Retinal pigment epithelial cell (primary cell): ENCODE measurements around the gene CIAPIN1.

Experiments
- DNase-seq: peaks from one replicate; pipeline ENCODE4 v3.0.0-alpha.2; 2010; ENCODE audit warnings: low read depth
- H3K4me3 ChIP-seq: 2 replicates; pipeline ENCODE4 v1.5.1; 2011; ENCODE audit warnings: mild to moderate bottlenecking, low read length, control low read depth, moderate library complexity
- CTCF ChIP-seq: conservative IDR thresholded peaks from 2 replicates; pipeline ENCODE4 v1.5.1; 2011; ENCODE audit warnings: low read depth, low read length, control low read depth, inconsistent platforms

Gene CIAPIN1

DNA sequence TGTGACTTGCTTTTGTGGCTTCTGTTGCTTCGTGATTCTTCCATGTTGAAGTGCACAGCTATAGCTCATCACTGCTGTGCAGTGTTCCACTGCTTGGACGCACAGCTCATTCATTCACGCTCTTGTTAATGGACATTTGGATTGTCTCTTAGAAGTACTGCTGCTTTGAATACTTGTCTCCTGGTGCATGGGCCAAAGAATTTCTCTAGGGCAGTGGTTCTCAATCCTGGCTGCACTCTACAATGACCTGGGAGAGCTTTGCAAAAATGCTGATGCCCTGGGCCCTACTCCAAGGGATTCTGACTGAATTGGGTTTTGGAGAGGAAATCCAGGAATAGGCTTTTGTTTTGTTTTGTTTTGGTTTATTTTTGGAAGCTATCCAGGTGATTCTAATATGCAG, 22.6 kb downstream of the CIAPIN1 start:
- DNase-seq: no peak
- H3K4me3 ChIP-seq: no peak overlapping the region
- TF ChIP-seq CTCF: no peak

DNA sequence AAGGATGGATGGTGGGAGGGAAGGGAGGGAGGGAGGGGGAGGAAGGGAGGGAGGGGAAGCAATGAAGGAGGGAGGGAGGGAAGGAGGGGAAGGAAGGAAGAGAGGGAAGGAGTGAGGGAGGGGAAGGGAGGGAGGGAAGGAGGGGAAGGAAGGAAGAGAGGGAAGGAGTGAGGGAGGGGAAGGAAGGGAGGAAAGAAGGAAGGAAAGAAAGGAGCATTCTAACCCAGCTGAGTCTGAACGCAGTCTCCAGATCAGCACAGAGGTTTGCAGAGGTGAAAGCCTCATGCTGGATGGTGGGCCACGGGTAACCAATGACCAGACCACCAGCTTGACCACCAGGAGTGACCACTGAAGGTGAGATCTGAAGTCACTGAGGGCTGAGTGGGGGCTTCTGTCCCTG, 24.0 kb downstream of the CIAPIN1 start:
- TF ChIP-seq CTCF: no peak
- no peak overlapping the region for H3K4me3 ChIP-seq
- no peak for DNase-seq

- peak; percentile 90 for TF ChIP-seq CTCF
- no peak for DNase-seq
- H3K4me3 ChIP-seq: no peak overlapping the region
Measured at GRCh38 chr16:57422026-57422944, 24.9 kb downstream of the CIAPIN1 start.

DNA sequence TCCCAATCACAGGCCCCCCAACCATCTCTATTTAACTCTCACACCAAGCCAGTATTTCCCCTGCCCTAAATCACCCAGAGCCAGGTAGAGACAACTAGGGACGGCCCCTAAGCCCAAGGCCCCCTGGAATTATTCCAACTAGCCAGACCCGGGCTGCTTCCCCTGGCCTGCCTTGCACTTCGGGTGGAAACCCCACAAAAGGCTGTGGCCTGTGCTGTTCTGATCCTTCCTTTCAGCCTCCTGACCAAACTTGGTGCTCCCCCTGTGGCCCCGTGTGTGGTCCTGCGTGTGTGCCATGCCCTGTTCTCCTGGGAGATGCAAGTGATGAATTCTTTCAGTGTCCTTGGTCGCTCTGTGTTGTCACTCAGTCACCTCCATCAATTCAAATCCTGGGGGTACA, 27.7 kb downstream of the CIAPIN1 start:
- DNase-seq: no peak
- TF ChIP-seq CTCF: peak; percentile 3

DNA sequence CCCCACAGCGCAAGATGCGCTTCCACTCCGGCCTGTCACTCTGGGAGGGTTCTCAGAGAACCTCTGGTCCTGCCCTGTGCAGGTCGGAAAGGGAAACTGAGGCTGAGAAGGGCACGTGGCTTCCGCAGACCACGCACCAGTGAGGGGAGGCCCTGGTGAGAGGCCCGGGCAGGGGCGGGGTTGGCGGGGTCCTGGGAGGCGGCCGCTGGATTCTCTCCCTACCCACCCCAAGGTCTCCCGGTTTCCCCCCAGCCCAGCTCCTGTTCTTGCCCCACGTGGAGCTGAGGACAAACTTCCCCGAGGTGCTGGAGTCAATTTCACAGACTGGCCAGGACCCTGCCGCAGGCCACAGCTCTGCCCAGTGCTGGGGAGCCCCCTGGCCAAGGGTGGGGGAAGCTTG, 31.1 kb downstream of the CIAPIN1 start:
- no peak for TF ChIP-seq CTCF
- DNase-seq: no peak
- H3K4me3 ChIP-seq: no peak overlapping the region

More for the DNA sequence above, 27.7 kb downstream of the CIAPIN1 start:
- no peak overlapping the region for H3K4me3 ChIP-seq

- TF ChIP-seq CTCF: no peak
- DNase-seq: no peak
Measured at GRCh38 chr16:57413733-57414132, 33.5 kb downstream of the CIAPIN1 start.

DNA sequence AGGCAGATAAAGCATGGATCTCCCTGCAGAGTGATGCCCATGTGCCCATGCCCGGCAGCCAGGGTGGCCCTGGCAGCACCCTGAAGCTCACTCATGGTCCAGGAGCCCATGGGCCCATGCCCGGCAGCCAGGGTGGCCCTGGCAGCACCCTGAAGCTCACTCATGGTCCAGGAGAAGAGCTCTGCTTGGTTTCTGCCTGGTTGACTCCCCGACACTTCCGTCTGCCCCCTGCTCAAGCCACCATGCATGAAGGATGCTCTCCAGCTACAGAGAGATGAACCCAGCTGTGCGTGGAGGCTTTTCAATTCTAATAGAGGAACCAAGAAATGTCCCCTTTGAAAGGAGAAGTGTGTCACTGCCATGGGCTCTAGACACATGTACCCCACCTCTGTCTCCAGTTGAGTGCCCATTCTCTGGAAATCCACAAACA, 33.9 kb downstream of the CIAPIN1 start:
- no peak overlapping the region for H3K4me3 ChIP-seq
- DNase-seq: no peak
- no peak for TF ChIP-seq CTCF

More at GRCh38 chr16:57413733-57414132, 33.5 kb downstream of the CIAPIN1 start:
- H3K4me3 ChIP-seq: no peak overlapping the region
